ENCODE data around the gene COLGALT1.

COLGALT1 gene

DNA sequence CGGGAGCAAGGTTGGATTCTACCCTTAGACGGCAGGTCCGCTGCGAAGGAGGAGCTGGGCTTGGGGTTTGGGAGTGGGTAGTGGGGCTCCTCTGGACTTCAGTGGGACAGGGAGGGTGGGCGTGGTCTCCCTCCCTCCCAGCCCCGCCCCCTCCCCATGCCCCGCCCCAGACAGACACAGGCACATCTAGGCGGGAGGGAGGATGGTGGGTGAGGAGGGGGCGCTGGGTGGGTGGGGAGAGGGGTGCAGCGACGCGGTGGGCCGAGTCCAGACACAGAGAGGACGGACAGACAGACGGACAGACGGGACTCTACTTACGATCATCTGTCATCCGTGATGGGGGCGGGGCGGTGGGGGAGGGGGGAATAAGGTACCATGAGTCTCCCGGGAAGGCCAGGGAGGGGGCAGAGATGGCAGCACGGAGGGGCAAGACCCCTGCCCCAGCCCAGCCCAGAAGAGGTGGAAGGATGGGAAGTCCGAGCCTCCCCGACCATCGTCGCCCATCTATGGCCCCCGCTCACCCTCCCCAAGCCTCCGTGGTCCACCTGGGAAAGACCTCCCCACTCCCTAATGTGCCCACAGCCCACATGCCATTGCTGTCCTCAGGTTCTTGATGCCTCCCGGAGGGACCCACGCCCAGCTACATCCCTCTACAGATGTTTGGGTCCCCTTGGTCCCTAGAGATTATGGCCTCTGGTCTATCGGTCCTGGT, 67.9 kb downstream of the COLGALT1 start:
- TF ChIP-seq POLR2AphosphoS5 (IDR thresholded peaks at IDR 0.05; ENCODE audit: low read depth, low read length) (no peak), FOXP2 (optimal IDR thresholded peaks at IDR 0.05; ENCODE audit: borderline replicate concordance, extremely low read depth, extremely low read length, insufficient read depth) (no peak), REST (IDR thresholded peaks at IDR 0.05; ENCODE audit: insufficient read depth in 1 of 2, low read depth in 2 of 2, low read length in 2 of 2) (no peak), TAF1 (IDR thresholded peaks at IDR 0.05; ENCODE audit: borderline replicate concordance, insufficient read depth, low read length) (no peak), SIN3A (IDR thresholded peaks at IDR 0.05; ENCODE audit: borderline replicate concordance, insufficient read depth, low read length) (no peak)

GRCh38 chr19:17624314-17624991, 69.0 kb downstream of the COLGALT1 start:
- TF ChIP-seq TAF1 (IDR thresholded peaks at IDR 0.05; ENCODE audit: borderline replicate concordance, insufficient read depth, low read length) (no peak), FOXP2 (optimal IDR thresholded peaks at IDR 0.05; ENCODE audit: borderline replicate concordance, extremely low read depth, extremely low read length, insufficient read depth) (no peak), REST (IDR thresholded peaks at IDR 0.05; ENCODE audit: insufficient read depth in 1 of 2, low read depth in 2 of 2, low read length in 2 of 2) (no peak)

DNA sequence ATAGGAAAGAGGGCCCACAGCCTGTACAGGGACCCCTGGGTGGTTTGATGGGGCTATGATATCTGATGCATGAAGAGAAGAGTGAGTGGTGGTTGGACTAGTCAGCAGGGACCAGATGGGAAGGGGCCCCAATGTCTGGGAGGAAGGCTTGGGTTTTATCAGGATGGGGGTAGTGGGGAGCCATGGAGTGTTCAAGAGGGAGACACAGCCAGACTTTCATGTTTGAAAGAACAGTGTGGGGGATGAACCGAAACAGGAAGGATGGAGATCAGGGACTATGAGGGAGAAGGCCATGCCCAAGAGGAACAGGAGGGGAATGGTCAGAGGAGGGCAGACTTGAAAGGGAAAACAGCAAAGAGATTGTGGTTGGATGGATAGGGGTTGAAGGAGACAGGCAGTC, 69.6 kb downstream of the COLGALT1 start:
- no peak for TF ChIP-seq POLR2AphosphoS5 (IDR thresholded peaks at IDR 0.05; ENCODE audit: low read depth, low read length)
- no peak for TF ChIP-seq FOXP2 (optimal IDR thresholded peaks at IDR 0.05; ENCODE audit: borderline replicate concordance, extremely low read depth, extremely low read length, insufficient read depth)
- no peak for TF ChIP-seq REST (IDR thresholded peaks at IDR 0.05; ENCODE audit: insufficient read depth in 1 of 2, low read depth in 2 of 2, low read length in 2 of 2)
- no peak for TF ChIP-seq TAF1 (IDR thresholded peaks at IDR 0.05; ENCODE audit: borderline replicate concordance, insufficient read depth, low read length)
- TF ChIP-seq SIN3A (IDR thresholded peaks at IDR 0.05; ENCODE audit: borderline replicate concordance, insufficient read depth, low read length): no peak

- TF ChIP-seq SIN3A (IDR thresholded peaks at IDR 0.05; ENCODE audit: borderline replicate concordance, insufficient read depth, low read length) (no peak), FOXP2 (optimal IDR thresholded peaks at IDR 0.05; ENCODE audit: borderline replicate concordance, extremely low read depth, extremely low read length, insufficient read depth) (no peak), TAF1 (IDR thresholded peaks at IDR 0.05; ENCODE audit: borderline replicate concordance, insufficient read depth, low read length) (no peak), REST (IDR thresholded peaks at IDR 0.05; ENCODE audit: insufficient read depth in 1 of 2, low read depth in 2 of 2, low read length in 2 of 2) (no peak), POLR2AphosphoS5 (IDR thresholded peaks at IDR 0.05; ENCODE audit: low read depth, low read length) (no peak)
Observed at GRCh38 chr19:17625980-17626379, 70.5 kb downstream of the COLGALT1 start.

All from PFSK-1 (cell line).